A673 (cell line): Measurements from ENCODE around the gene CDHR2. TPM values are rescaled to one million over a fixed set of nuclear protein-coding genes. Genes with fewer than 3 reads are reported as not detected.
A peak's percentile ranks its signal among the peaks of the same experiment; 100 is the strongest.

ENCODE experiments used
- BruUV-seq: library from RNA; stranded (reverse); fragments of 400-500 nt; replicated peaks from 2 replicates; lab custom pipeline; 2021; lab: Mats Ljungman, UMichigan
- CTCF ChIA-PET: fragments of 300-600 bp; sonication (Branson Sonifier 250); formaldehyde crosslinking; loops from one replicate; lab custom pipeline; 2022; ENCODE audit warnings: antibody characterized with exemption; lab: Charles Lee
- POLR2A ChIA-PET: fragments of 300-600 bp; sonication (Branson Sonifier 250); formaldehyde crosslinking; loops from one replicate; lab custom pipeline; 2022; ENCODE audit warnings: antibody characterized with exemption; ENCODE audit not compliant: low non-redundant PET; lab: Charles Lee
- DNase-seq: peaks from one replicate; pipeline ENCODE4 v3.0.0-alpha.2; 2015; ENCODE audit warnings: low spot score
- H3K27ac ChIP-seq: fragments of 200-600 bp; sonication (generic); 2 replicates; pipeline ENCODE4 v1.5.1; 2016; ENCODE audit warnings: mixed run types, low read depth, mild to moderate bottlenecking, mixed read lengths, antibody characterized with exemption, low read length; ENCODE audit not compliant: poor library complexity, severe bottlenecking
- H3K27me3 ChIP-seq: fragments of 200-600 bp; sonication (generic); replicated peaks from 2 replicates; pipeline ENCODE4 v1.6.1; 2017; ENCODE audit warnings: mixed run types, low read depth, mild to moderate bottlenecking, mixed read lengths, antibody characterized with exemption, low read length; ENCODE audit not compliant: insufficient read depth, poor library complexity
- H3K36me3 ChIP-seq: fragments of 200-600 bp; sonication (generic); 2 replicates; pipeline ENCODE4 v1.6.1; 2016; ENCODE audit warnings: mixed run types, mild to moderate bottlenecking, mixed read lengths, antibody characterized with exemption, low read length; ENCODE audit not compliant: insufficient read depth, poor library complexity, severe bottlenecking
- H3K4me1 ChIP-seq: fragments of 200-600 bp; sonication (generic); 2 replicates; pipeline ENCODE4 v1.6.1; 2017; ENCODE audit warnings: mixed run types, mild to moderate bottlenecking, mixed read lengths, antibody characterized with exemption, low read length; ENCODE audit not compliant: insufficient read depth, poor library complexity, severe bottlenecking
- H3K4me3 ChIP-seq: fragments of 200-600 bp; sonication (generic); 2 replicates; pipeline ENCODE4 v1.5.1; 2016; ENCODE audit warnings: low read depth, mixed run types, mild to moderate bottlenecking, mixed read lengths, low read length; ENCODE audit not compliant: poor library complexity, severe bottlenecking
- H3K9me3 ChIP-seq: fragments of 200-600 bp; sonication (generic); 2 replicates; pipeline ENCODE4 v1.6.1; 2016; ENCODE audit warnings: mixed run types, low read depth, mild to moderate bottlenecking, mixed read lengths, antibody characterized with exemption, low read length; ENCODE audit not compliant: poor library complexity, severe bottlenecking
- EZH2 ChIP-seq: fragments of 200-600 bp; sonication (generic); IDR thresholded peaks from 2 replicates; pipeline ENCODE4 v1.6.1; 2017; ENCODE audit warnings: borderline replicate concordance, low read depth, mild to moderate bottlenecking, mixed read lengths, antibody characterized with exemption, low read length; ENCODE audit not compliant: poor library complexity, severe bottlenecking
- intact Hi-C: fragments of 100-400 bp; cut with micrococcal nuclease; formaldehyde crosslinking; loops from one replicate; pipeline ENCODE4 v1.10.0; 2022; ENCODE audit not compliant: unreplicated experiment
- total RNA-seq: library from RNA; stranded (reverse); gene quantifications from 2 replicates; pipeline ENCODE4 v1.2.3, GENCODE V29; 2021
- TF ChIP-seq, protein P1 (sequence below): fragments of 300-800, 200-600 bp; sonication (generic); conservative IDR thresholded peaks from 2 replicates; pipeline ENCODE4 v1.5.1; 2017; ENCODE audit warnings: low read depth, mild to moderate bottlenecking, antibody characterized with exemption, low read length, moderate library complexity, mixed read lengths

The CDHR2 gene
- total RNA-seq, 1 experiment from 2014 or later, result not detected

DNA sequence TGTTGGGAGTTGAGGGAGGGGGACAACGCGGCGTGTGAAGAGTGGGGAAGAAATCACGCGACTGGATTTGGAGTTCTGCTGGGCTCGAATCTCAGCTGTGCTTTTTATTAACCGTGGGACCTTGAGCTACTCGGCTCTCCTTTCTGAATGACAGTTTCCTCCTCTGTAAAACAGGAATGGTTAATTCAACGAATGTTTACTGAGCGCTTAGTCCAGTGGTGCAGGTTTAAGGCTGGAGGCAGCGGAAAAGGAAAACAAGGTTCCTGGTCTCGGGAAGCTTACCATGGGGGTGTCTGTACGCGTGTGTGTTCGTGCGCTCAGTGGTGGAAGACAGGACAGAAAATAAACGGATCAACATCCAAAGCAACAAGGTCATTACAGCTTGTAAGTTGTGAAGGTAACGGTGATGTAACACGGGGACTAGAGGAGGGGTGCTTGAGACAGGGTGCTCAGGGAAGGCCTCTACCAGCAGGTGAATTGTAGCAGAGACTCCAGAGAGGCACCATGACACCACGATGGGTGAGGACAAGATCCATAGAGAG, 81.6 kb downstream of the CDHR2 start:
- ChIA-PET CTCF (no interaction called here), POLR2A (no interaction called here)
- DNase-seq, result no peak
- Histone ChIP-seq H3K27ac (no peak overlapping the region), H3K4me3 (peak overlapping the region; percentile 43), H3K9me3 (no peaks in the 10 kb centered on the region), H3K27me3 (peaks cover 20% of the 10 kb centered on the region), H3K4me1 (peaks cover 25% of the 10 kb centered on the region), H3K36me3 (no peaks in the 10 kb centered on the region)
- no TSS peak for BruUV-seq
- TF ChIP-seq, protein P1, sequence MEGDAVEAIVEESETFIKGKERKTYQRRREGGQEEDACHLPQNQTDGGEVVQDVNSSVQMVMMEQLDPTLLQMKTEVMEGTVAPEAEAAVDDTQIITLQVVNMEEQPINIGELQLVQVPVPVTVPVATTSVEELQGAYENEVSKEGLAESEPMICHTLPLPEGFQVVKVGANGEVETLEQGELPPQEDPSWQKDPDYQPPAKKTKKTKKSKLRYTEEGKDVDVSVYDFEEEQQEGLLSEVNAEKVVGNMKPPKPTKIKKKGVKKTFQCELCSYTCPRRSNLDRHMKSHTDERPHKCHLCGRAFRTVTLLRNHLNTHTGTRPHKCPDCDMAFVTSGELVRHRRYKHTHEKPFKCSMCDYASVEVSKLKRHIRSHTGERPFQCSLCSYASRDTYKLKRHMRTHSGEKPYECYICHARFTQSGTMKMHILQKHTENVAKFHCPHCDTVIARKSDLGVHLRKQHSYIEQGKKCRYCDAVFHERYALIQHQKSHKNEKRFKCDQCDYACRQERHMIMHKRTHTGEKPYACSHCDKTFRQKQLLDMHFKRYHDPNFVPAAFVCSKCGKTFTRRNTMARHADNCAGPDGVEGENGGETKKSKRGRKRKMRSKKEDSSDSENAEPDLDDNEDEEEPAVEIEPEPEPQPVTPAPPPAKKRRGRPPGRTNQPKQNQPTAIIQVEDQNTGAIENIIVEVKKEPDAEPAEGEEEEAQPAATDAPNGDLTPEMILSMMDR, result no peak
- no peak for TF ChIP-seq EZH2
- intact Hi-C loops, result no loop called here

DNA sequence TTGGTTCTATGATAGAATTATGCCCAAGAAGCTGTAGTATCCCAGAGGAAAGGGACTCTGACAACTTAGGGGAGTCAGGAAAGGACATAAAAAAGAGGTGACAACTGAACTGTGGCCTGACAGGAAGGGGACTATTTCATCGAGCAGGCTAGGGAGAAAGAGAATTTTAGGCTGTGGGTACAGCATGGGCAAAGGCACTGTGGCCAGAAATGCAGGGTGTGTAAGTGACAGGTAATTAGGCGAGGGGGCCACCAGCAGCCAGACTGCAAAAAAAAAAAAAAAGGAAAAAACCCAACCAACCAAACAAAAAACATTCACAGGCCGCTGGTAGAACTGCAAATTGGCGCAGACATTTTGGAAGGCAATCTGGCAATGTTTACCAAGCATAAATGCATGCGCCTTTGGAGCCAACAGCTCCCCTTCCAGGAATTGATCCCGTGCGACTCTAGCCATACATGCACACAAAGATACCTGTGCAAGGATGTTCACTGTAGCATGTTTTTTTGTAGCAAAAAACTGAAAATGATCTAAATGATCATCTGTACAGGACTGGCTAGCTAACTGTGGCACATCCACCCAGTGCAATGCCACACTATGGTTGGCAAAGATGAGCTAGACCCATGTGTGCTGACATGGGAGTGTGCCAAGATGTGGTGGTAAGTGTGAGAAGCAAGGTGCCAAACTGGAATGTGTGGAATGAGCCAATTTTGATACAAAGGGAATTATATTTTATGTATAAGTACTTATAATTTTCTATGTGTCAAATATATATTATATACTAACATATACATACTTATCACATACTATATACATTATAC, 82.5 kb downstream of the CDHR2 start:
- Histone ChIP-seq H3K27me3 (peaks cover 20% of the 10 kb centered on the region), H3K4me1 (peaks cover 25% of the 10 kb centered on the region), H3K27ac (no peak overlapping the region), H3K36me3 (no peaks in the 10 kb centered on the region), H3K4me3 (no peak overlapping the region), H3K9me3 (no peaks in the 10 kb centered on the region)
- ChIA-PET CTCF (no interaction called here), POLR2A (no interaction called here)
- no peak for DNase-seq
- BruUV-seq, result no TSS peak
- TF ChIP-seq, protein P1, result no peak
- TF ChIP-seq EZH2, result no peak
- intact Hi-C loops, result no loop called here

DNA sequence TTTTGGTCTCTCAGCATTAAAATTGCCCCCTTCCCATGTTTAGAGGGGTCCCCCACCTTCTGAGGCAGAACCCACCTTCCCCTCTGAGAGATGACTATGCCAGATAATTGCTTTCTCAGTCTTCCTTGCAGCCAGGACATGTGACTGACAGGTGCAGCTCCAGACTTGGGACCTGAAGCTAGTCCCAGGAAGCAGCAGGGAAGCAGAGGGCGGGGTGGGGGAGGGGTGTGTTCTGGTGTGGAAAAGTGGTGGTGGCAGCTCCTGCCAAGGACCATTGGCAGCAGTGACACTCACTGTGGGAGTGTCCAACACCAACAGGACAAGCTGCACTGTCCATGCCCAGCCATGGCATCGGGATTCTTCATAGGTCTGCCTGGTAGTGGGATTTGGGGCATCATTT, 83.6 kb downstream of the CDHR2 start:
- Histone ChIP-seq H3K27me3 (peaks cover 20% of the 10 kb centered on the region), H3K4me1 (peaks cover 25% of the 10 kb centered on the region), H3K36me3 (no peaks in the 10 kb centered on the region), H3K27ac (no peak overlapping the region), H3K4me3 (no peak overlapping the region), H3K9me3 (no peaks in the 10 kb centered on the region)
- no TSS peak for BruUV-seq
- intact Hi-C loops, result no loop called here
- ChIA-PET CTCF (no interaction called here), POLR2A (no interaction called here)
- no peak for DNase-seq
- no peak for TF ChIP-seq EZH2
- TF ChIP-seq, protein P1, result no peak
